GM13977 (cell line): ENCODE data around the gene SCRG1.

Experiments used
- DNase-seq: peaks from one replicate; pipeline ENCODE4 v3.0.0; 2012; ENCODE audit warnings: low spot score
- CTCF ChIP-seq: IDR thresholded peaks from 2 replicates; pipeline ENCODE4 v1.5.1; 2012; ENCODE audit warnings: mild to moderate bottlenecking, control low read depth; ENCODE audit not compliant: insufficient read depth; ENCODE audit errors: extremely low read depth, missing control alignments
- in situ Hi-C: fragments of 300-500 bp; cut with MboI; formaldehyde crosslinking; loops from one replicate; pipeline ENCODE4 v1.12.0; 2022; ENCODE audit warnings: low sequenced_read_pairs, low pct_unique_long_range_greater_than_20kb, mixed read lengths, inconsistent platforms; ENCODE audit not compliant: unreplicated experiment

Gene SCRG1

GRCh38 chr4:173398779-173399415, at the start of gene SCRG1:
Gene SCRG1 (minus strand): TSS chr4:173399116. CDS start chr4:173391414, 7,702 bp downstream.
- no peak for TF ChIP-seq CTCF
- in situ Hi-C loops: no loop called here
- no peak for DNase-seq

- TF ChIP-seq CTCF: no peak
- DNase-seq: no peak
- in situ Hi-C loops: no loop called here
Measured at GRCh38 chr4:173448103-173448502, 49.2 kb upstream of the SCRG1 start.

- peak; percentile 47 for DNase-seq
- TF ChIP-seq CTCF: no peak
- in situ Hi-C loops: no loop called here
Measured at GRCh38 chr4:173446416-173446815, 47.5 kb upstream of the SCRG1 start.

DNA sequence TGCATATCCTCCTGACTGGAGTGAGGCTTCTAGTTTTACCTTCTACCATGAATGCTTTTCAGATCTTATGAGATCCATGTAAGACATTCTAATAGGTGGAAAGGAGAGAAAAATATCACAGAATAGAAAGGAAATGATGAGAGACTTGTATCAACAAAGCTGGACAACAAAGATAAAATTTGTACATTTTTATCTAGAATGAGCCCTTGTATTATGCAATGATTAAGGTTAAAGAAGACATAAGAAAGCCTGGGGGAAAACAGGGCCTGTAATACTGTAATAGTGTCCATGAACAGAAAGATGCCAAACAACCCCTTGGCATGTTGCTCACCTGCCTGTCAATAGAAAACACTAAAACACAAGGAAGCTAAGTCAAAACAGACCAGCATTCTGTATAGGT, 44.2 kb upstream of the SCRG1 start:
- TF ChIP-seq CTCF: no peak
- in situ Hi-C loops: no loop called here
- no peak for DNase-seq

- DNase-seq: no peak
- TF ChIP-seq CTCF: no peak
- in situ Hi-C loops: no loop called here
Measured at GRCh38 chr4:173442223-173442932, 43.5 kb upstream of the SCRG1 start.

DNA sequence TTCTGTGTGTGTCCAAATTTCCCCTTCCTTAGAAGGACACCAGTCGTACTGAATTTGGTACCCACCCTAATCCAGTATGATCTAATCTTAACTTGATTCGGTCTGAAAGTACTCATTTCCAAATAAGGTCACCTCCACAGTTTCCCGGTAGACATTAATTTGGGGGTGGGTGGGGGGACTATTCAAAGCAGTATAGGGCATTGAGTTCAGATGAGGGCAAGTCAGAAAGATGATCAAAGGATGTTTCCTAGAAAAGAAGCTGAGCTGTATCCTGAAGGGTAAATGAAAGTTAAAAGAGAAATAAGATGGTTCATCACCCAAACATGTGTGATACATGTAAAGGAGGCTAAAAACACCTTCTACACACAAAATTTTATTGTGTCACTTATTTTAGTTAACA, 42.0 kb upstream of the SCRG1 start:
- TF ChIP-seq CTCF: no peak
- in situ Hi-C loops: no loop called here
- no peak for DNase-seq
